Measurements from ENCODE around the gene SCGB3A1.

The SCGB3A1 gene

DNA sequence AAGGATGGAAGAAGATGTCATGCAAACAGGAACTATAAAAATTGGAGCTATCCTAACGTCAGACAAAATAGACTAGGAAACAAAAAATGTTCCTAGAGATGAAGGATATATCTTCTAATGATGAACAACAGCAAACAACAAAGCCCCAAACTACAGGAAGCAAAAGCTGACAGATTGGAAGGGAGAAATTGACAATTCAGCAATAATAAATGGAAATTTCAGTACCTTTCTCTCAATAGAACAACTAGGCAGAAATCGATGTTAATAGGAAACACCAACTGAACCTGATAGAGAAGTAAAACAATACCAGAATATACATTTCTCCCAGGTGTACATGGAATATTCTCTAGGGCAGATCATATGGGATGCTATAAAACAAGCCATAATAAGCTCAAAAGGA, 7.6 kb downstream of the SCGB3A1 start:
- DNase-seq: no peak

DNA sequence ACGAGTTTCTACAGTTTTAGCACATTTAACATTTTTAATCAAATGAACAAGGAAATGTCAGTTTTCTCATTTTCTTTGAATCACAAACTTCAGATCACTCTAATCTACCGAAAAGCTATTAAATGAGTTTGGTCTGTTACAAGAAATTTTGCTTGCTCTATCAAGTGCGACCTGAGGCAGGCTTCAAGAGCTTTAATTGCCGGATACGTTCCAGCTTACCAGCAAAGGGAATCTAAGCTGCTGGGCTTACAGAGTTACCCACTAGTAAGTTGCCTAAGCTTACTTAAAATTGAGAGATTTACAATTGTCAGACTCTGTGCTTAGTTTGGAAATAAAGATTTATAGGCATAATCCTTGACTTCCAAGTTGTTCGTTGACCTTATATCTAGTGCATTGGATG, 10.6 kb downstream of the SCGB3A1 start:
- no peak for DNase-seq

DNA sequence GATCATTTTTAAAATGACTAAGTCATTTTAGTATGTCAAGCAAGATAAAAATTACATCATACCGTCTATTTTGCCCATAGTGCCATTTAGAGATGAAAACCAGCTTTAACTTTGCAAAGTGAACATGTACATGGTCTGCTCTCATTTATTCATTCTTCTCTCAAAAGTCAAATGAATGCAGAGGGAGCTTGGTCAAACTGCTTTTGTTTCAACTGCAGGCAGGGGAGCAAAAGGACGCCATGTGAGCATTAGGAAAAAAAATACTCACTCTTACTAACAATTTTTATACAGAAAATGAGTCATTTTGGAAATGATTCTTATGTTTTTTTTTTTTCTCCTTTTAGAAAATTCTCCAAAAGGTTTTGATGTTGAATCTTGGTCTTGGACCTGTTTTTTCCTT, 15.7 kb downstream of the SCGB3A1 start:
- no peak for DNase-seq

DNA sequence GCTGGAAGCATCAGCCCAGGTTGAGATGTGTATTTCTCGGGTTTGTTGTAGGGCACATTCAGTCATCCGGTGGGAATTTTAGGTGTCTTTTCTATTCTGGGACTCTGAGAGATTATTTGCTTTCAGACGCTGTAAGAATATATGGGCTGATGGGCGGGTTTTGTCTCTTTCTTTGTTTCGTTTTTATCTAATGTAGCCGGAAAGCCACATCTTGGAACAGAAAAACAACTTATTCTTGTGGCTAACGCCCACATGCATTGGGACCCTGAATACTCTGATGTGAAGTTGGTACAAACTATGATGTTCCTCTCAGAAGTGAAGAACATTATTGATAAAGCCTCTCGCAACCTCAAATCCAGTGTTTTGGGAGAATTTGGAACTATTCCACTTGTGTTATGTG, 22.4 kb downstream of the SCGB3A1 start:
- DNase-seq: no peak

DNA sequence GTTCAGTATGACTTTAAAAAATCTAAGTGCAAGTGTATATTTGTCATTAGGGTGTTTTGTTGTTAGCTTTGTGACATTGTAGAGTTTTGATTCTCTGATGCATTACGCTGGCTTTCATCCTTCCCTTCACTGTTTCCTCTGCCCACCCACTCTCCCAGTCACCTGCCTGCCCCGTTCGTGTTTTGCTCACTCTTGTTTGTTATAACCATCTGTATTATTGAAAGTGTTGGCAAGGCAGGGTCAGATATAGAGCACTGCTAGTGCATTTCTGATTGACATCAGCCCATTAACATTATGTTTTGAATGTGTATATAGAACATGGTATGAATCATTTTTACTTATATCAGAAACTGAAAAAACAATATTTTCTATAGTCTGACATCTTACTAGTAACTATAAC, 27.3 kb downstream of the SCGB3A1 start:
- no peak for DNase-seq

DNA sequence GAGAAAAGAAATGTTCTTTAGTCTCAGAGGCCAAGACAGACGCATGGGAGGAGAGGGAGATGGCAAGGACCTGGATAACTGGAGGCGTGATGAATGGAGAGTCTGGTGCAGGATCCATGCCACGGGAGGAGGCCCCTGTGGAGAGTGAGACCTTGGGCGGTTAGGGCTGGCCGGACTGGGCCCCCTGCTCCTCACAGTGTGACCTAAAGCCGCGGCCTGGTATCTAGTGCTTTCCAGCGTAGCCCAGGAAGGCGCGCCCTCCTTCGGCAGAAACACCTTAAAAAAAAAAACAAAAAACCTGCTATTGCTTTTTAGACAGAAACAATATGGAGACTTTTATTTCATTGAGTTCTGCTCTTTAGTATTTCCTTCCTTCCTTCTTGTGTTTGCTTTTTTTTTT, 33.1 kb downstream of the SCGB3A1 start:
- DNase-seq: no peak

DNA sequence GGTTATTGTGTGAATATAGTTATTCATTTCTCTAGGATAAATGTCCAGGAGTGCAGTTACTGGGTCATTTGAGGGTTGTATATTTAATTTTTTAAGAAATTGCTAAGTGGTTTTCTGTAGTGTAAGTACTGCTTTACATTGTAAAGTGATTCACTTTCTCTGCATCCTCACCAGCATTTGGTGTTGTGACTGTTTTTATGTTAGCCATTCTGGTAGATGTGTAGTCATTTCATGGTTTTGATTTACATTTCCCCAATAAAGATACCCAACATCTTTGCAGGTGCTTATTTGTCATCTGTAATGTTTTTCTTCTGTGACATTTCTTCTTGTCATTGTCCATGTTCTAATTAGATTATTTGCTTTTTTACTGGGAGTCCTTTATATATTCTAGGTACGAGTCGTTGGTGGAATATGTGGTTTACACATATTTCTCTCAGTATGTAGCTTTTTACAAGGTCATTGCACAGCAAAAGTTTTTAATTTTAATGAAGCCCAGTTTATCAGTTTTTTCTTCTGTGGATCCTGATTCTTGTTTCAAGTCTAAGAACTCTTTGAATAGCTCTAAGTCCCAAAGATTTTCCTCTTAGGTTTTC, 34.0 kb downstream of the SCGB3A1 start:
- no peak for DNase-seq

DNA sequence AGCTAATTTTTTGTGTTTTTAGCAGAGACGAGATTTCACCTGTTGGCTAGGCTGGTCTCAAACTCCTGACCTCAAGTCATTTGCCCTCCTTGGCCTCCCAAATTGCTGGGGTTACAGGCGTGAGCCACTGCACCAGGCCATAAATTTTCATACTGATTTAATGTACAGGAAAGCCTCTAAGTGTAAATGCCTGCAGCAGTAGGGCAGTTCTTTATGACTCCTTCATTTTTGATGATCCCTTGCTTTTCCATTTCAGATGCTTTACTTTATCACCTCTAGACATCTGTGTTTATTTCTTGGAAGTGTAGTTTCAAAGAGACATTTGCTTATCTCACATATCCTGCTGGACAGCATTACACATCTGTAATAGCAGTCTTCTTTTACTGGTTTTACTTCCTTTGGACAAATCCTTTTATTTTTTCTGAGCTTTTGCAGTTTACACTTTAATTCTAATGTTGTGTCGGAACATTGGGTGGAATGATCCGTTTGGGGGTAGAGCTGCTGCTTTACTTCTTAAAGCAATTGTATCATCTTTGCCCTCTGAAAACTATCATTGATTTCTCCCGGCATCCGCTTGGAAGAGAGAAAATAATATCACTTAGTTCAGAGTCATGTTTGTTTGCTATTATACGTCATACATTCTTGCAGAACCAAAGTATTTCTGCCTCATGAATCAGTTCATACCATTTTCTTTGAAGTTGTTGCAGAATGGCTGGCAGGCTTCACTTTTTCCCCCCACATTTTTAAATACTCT, 36.0 kb downstream of the SCGB3A1 start:
- DNase-seq: no peak

DNA sequence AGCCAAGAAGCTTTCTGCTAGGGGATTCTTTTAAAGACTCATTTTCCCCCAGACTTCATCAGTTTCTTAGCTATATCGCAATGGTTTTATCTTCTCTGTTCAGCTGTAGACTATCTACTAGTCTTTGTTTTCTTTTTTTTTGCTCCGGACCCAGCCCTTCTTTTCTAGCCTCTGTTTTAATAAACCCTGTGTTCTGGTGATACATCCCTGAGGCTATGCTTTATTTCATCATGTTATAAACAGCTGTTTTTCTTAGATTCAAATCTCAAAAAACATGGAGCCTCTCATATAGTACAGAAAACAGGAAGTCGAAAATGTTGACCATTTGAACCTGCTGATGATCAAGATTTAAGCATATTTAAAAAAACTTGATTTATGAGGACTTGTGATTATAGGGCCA, 37.8 kb downstream of the SCGB3A1 start:
- no peak for DNase-seq

DNA sequence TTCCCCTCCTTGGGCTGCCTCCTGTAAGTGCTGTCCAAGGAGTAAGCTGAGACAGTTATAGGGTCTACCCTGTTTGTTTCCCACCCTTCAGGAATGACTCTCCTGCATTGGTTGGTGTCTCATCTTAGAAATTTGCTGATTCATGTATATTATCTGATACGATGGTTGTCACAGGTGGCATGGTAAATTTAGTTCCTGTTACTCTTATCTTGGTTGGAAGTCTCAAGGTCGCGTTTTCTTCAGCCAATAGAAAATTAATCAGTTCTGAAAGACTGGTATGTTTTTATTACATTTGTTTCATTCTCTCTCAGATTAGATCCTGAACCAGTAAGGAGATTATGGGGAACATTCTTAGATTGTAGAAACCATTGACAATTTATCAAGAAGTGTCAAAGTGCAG, 42.7 kb downstream of the SCGB3A1 start:
- no peak for DNase-seq

DNA sequence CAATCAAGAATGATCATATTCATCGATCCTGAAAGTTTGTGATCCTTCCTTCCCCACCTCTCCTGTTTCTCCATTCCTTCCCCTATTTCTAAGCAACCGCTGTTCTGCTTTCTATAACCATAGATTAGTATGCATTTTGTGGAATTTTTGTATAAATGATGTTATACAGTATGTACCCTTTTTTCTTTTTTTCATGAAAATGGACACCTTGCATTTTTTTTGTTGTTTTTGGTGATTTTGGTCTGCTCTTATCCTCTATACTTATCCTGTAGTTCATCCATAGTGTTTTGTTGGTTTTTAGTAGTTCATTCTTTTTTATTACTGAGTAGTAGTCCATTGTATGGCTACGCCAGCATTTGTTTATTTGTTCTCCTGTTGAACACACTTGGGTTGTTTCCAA, 46.1 kb downstream of the SCGB3A1 start:
- DNase-seq: no peak

DNA sequence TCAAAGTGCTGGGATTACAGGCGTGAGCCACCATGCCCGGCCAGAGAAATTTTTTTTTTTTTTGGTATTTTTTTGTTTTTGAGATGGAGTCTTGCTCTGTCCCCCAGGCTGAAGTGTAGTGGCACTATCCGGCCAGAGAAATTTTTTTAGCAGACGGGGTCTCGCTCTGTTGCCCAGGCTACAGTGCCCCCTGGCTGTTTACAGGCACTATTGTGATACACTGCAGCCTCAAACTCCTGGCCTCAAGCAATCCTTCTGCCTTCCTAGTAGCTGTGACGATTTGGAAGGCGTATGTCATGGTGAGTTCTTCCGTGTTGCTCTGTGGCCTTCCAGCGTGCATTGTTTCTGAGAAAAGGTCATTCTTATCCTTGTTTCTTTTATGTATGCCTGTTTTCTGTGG, 49.6 kb downstream of the SCGB3A1 start:
- no peak for DNase-seq

All from SW 1271 (cell line).